ENCODE measurements around the gene SLTM. TPM values are rescaled to one million over a fixed set of nuclear protein-coding genes. Genes with fewer than 3 reads are reported as not detected.
"Not testable (repeated sequence)": the region's sequence is repeated elsewhere in the genome, so short reads cannot be mapped to it uniquely, and the experiment has no call there.

The SLTM gene
- total RNA-seq, 2 donors from 2014 or later, result 50.9 to 146 TPM

DNA sequence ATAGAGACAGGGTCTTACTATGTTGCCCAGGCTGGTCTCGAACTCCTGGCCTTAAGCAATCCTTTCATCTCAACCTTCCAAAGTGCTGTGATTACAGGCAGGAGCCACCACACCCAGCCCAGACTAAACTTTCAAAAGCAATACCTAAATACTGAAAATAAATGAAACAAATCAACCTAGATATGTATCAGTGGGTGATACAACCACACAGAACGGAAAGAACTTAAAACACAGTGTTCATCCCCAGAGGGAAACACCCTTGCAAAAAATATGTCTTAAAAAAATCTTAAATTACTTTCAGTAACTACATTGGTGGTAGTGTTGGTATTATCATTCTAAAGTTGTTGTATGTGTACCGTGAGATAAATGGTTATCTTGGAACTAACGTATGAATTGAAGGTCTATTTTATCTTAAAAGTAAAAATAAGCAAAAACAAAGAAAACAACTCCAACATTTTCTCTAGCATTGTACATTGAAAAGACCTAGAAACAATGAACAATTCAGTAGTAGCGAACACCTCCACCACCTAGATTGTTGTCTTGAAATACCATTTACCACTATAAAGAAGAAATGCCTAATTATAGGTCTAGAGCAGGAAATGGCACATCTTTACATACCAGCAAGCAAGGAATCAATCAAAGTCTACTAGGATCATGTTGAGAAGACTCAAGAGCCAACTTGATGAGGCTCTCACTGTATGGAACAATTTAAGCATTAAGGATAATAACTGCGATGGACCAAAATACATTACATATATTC is 24.7 kb downstream of the SLTM start:
- ATAC-seq (ENCODE audit: insufficient number of reproducible peaks, low FRiP score, low read depth), result no peak
- no peak overlapping the region for H3K27ac ChIP-seq
- H3K36me3 ChIP-seq, result peaks cover 13% of the 10 kb centered on the region

DNA sequence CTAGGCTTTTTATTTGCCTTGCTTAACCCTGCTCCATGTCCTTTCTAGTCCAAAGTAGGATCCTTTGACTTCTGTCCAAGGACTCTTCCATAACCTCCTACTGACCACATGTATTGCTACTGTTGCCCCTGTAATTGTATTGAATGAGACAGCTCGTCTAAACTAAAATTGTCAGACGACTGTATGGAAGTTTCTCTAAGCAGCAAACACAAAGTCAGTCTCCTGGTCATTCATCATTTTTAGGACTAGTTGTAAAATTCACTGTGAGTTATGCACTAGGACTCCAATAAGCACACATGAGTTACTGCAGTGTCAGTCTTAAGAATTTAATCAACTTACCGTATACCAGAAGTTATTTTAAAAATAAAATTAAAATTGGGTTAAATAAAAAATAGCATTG is 32.8 kb downstream of the SLTM start:
- no peaks in the 10 kb centered on the region for H3K9me3 ChIP-seq
- TF ChIP-seq, protein P1, sequence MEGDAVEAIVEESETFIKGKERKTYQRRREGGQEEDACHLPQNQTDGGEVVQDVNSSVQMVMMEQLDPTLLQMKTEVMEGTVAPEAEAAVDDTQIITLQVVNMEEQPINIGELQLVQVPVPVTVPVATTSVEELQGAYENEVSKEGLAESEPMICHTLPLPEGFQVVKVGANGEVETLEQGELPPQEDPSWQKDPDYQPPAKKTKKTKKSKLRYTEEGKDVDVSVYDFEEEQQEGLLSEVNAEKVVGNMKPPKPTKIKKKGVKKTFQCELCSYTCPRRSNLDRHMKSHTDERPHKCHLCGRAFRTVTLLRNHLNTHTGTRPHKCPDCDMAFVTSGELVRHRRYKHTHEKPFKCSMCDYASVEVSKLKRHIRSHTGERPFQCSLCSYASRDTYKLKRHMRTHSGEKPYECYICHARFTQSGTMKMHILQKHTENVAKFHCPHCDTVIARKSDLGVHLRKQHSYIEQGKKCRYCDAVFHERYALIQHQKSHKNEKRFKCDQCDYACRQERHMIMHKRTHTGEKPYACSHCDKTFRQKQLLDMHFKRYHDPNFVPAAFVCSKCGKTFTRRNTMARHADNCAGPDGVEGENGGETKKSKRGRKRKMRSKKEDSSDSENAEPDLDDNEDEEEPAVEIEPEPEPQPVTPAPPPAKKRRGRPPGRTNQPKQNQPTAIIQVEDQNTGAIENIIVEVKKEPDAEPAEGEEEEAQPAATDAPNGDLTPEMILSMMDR (IDR thresholded peaks at IDR 0.05), result no peak
- no peak for ATAC-seq (ENCODE audit: insufficient number of reproducible peaks, low FRiP score, low read depth)
- H3K4me1 ChIP-seq (ENCODE audit: control insufficient read depth in 1 of 2, low read depth in 2 of 2), result no peaks in the 10 kb centered on the region
- no peak overlapping the region for H3K4me3 ChIP-seq
- no peak for DNase-seq (ENCODE audit: low spot score)
- peaks cover 11% of the 10 kb centered on the region for H3K36me3 ChIP-seq
- no peaks in the 10 kb centered on the region for H3K27me3 ChIP-seq (replicated peaks; ENCODE audit: insufficient read depth)
- no peak overlapping the region for H3K27ac ChIP-seq

More for the DNA sequence above, 24.7 kb downstream of the SLTM start:
- Histone ChIP-seq H3K4me3 (no peak overlapping the region), H3K9me3 (no peaks in the 10 kb centered on the region), H3K4me1 (ENCODE audit: control insufficient read depth in 1 of 2, low read depth in 2 of 2) (no peaks in the 10 kb centered on the region), H3K27me3 (replicated peaks; ENCODE audit: insufficient read depth) (no peaks in the 10 kb centered on the region)
- no peak for DNase-seq (ENCODE audit: low spot score)
- TF ChIP-seq, protein P1 (IDR thresholded peaks at IDR 0.05), result no peak

DNA sequence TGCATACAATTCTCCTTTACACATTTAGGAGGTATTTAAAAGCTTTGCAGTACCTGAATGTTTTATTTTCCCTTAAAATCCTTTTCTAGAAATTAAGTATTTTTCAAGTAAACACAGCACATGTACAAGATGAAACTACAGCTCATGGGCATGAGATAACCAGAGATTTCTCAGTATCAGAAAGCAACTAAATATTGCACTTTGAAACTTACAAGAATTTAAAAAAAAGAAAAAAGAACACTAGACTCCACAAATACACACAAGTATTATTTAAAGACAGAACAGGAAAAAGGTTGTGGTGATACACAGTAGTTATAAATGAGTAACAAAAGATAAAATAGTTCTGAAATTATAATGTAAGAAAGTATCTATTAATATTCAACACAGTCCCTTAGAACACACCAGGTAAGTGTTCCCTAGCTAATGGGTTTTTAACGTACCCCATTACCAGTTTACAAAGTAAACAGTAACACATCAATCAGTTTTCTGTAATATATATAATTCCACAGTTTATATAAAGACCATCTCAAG is 35.3 kb downstream of the SLTM start:
- DNase-seq (ENCODE audit: low spot score) (no peak), ATAC-seq (ENCODE audit: insufficient number of reproducible peaks, low FRiP score, low read depth) (no peak)
- Histone ChIP-seq H3K4me3 (no peak overlapping the region), H3K27ac (no peak overlapping the region), H3K4me1 (ENCODE audit: control insufficient read depth in 1 of 2, low read depth in 2 of 2) (no peaks in the 10 kb centered on the region), H3K9me3 (no peaks in the 10 kb centered on the region), H3K36me3 (peaks cover 11% of the 10 kb centered on the region), H3K27me3 (replicated peaks; ENCODE audit: insufficient read depth) (no peaks in the 10 kb centered on the region)
- TF ChIP-seq, protein P1 (IDR thresholded peaks at IDR 0.05), result no peak

DNA sequence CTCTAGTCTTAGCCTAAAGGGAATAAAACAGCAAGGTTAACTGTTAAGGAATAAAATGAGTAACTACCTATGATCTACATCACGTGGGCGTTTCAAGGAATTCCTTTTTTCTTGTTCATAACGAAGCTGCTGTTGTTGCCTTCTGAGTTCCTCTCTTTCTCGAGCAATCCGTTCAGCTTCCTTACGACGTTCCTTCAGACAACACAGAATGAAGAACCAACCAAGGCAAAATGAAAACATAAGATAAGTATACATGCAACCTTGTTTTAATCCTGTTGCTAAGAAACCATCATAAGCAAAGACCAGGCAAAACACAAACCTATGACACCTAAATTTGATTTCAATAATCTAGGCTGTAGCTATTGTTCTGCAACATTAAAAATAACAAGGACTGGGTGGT is 44.1 kb downstream of the SLTM start:
- ATAC-seq (ENCODE audit: insufficient number of reproducible peaks, low FRiP score, low read depth), result no peak
- Histone ChIP-seq H3K27me3 (replicated peaks; ENCODE audit: insufficient read depth) (no peaks in the 10 kb centered on the region), H3K4me3 (no peak overlapping the region), H3K27ac (no peak overlapping the region), H3K9me3 (no peaks in the 10 kb centered on the region), H3K36me3 (peaks cover 44% of the 10 kb centered on the region), H3K4me1 (ENCODE audit: control insufficient read depth in 1 of 2, low read depth in 2 of 2) (no peaks in the 10 kb centered on the region)
- TF ChIP-seq, protein P1 (IDR thresholded peaks at IDR 0.05), result no peak
- DNase-seq (ENCODE audit: low spot score), result no peak

DNA sequence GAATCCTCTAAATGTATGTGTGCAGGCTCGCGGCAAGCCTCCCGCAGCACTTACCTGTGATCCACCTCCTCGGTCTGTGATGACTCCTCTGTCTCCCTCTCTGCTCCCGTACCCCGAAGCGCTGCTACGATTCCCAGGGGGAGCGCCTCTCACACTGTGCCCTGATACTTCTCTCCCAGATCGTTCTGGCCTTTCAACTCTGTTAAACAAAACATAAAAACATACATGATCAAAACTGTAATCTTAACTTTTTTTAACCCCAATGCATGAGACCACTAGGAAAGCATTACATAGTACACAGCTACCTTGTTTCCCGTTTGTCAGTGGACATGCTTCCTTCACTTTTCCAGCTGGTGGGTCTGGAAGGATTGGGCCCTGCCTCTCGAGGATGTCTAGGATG is 46.6 kb downstream of the SLTM start:
- TF ChIP-seq, protein P1 (IDR thresholded peaks at IDR 0.05), result no peak
- no peaks in the 10 kb centered on the region for H3K9me3 ChIP-seq
- DNase-seq (ENCODE audit: low spot score) (no peak), ATAC-seq (ENCODE audit: insufficient number of reproducible peaks, low FRiP score, low read depth) (no peak)
- H3K27me3 ChIP-seq (replicated peaks; ENCODE audit: insufficient read depth), result no peaks in the 10 kb centered on the region
- no peaks in the 10 kb centered on the region for H3K4me1 ChIP-seq (ENCODE audit: control insufficient read depth in 1 of 2, low read depth in 2 of 2)
- H3K27ac ChIP-seq, result no peak overlapping the region
- no peak overlapping the region for H3K4me3 ChIP-seq
- H3K36me3 ChIP-seq, result peaks cover 51% of the 10 kb centered on the region

DNA sequence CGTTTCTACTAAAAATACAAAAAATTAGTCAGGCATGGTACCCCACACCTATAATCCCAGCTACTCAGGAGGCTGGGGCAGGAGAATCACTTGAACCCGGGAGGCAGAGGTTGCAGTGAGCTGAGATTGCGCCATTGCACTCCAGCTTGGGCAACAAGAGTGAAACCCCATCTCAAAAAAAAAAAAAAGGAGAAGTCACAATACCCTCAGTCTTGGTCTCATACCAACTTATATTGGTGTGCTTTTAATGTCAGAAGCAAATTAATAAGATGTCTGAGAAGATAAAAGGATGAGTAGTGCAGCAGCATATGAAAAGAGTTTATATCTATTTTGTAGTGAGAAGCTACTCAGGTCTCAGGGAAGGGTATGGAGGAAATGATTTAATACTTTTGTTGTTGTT is 49.6 kb downstream of the SLTM start:
- not testable (repeated sequence) for H3K4me1 ChIP-seq (ENCODE audit: control insufficient read depth in 1 of 2, low read depth in 2 of 2); H3K27ac ChIP-seq; H3K27me3 ChIP-seq (replicated peaks; ENCODE audit: insufficient read depth); H3K4me3 ChIP-seq; DNase-seq (ENCODE audit: low spot score); H3K9me3 ChIP-seq; ATAC-seq (ENCODE audit: insufficient number of reproducible peaks, low FRiP score, low read depth)
- peaks cover 52% of the 10 kb centered on the region for H3K36me3 ChIP-seq
